H1 (cell line): ENCODE data around the gene NDNF. TPM values are rescaled to one million over a fixed set of nuclear protein-coding genes. Genes with fewer than 3 reads are reported as not detected.

Experiments used
- ATF2 ChIP-seq: IDR thresholded peaks from 2 replicates; pipeline ENCODE4 v1.6.1; 2012; ENCODE audit warnings: low read length, inconsistent platforms
- CBX5 ChIP-seq: fragments of 300-800, 300-1000 bp; sonication (generic); IDR thresholded peaks from 2 replicates; pipeline ENCODE4 v1.7.1; 2016; ENCODE audit warnings: antibody characterized with exemption, low read length, low read depth
- GTF2F1 ChIP-seq: IDR thresholded peaks from 2 replicates; pipeline ENCODE4 v1.6.1; 2012; ENCODE audit warnings: low read depth, low read length, improper control_type of control experiment, borderline replicate concordance
- HDAC2 ChIP-seq, 2 experiments: fragments of 300-600 bp in 1 of 2; sonication (generic) in 1 of 2; IDR thresholded peaks; 2 replicates each; pipeline ENCODE4 v1.6.1; 2011 to 2012; ENCODE audit warnings: low read depth in 2 of 2, low read length in 2 of 2, mild to moderate bottlenecking in 2 of 2, moderate library complexity in 2 of 2, borderline replicate concordance in 1 of 2, inconsistent platforms in 1 of 2
- TEAD4 ChIP-seq: IDR thresholded peaks from 2 replicates; pipeline ENCODE4 v1.6.1; 2012; ENCODE audit warnings: low read depth, low read length, inconsistent platforms, mixed read lengths
- polyA plus RNA-seq, 7 experiments: library from polyadenylated mRNA; depleted of rRNA in 3 of 7; stranded (reverse) in 5 of 7; unstranded in 2 of 7; fragments of >200 nt in 5 of 7; fragments of 200-250 nt in 2 of 7; gene quantifications; 1 replicate in 5 of 7; 2 replicates in 1 of 7; 4 replicates in 1 of 7; pipeline versions ENCODE4 v1.2.1 to v1.2.3, GENCODE V29; 2011 to 2013; ENCODE audit warnings: missing spikeins in 2 of 7, mixed read lengths in 2 of 7
- total RNA-seq: library from RNA; stranded (reverse); fragmentation: NEBNext Ultra II Directional; extraction: Animal tissue kit (Norgen Biotek cat#: 25700); gene quantifications from 2 replicates; pipeline ENCODE4 v1.2.1, GENCODE V29; 2021

The NDNF gene
- total and polyA plus RNA-seq, 2 of the 8 experiments (the other 6 are each of a cell fraction or from before 2014, with no cell fraction given): 0.70 to 1.6 TPM

DNA sequence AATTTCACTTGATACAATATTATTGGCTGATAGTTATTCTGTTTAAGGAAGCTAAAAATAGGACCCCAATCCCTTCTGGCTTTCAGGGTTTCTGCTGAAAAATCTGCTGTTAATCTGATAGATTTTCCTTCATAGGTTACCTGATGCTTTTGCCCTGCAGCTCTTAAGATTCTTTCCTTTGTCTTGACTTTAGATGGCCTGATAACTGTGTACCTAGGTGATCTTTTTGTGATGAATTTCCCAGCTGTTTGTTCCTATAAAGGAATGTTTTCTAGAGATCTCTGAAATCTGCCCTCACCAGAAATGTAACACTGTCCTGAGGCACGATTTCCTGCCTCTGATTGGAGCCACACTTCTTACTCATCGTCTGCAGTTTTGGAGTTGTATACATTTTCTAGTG, 80.5 kb downstream of the NDNF start (continued):
- TF ChIP-seq GTF2F1 (no peak), ATF2 (no peak), HDAC2 (IDR thresholded peaks at IDR 0.05; ENCODE audit: borderline replicate concordance in 1 of 2, low read depth in 2 of 2, low read length in 2 of 2) (no peak), TEAD4 (no peak), CBX5 (no peak)
